KOPT-K1 (cell line): ENCODE measurements around the gene ELP2.
"Not testable (repeated sequence)": the region's sequence is repeated elsewhere in the genome, so short reads cannot be mapped to it uniquely, and the experiment has no call there.

ENCODE experiments used
- H3K27ac ChIP-seq: fragments of 200-600 bp; sonication (generic); 2 replicates; pipeline ENCODE4 v1.5.1; 2016; ENCODE audit warnings: antibody characterized with exemption, mild to moderate bottlenecking, low read depth, low read length; ENCODE audit not compliant: poor library complexity, severe bottlenecking
- H3K36me3 ChIP-seq: fragments of 200-600 bp; sonication (generic); 2 replicates; pipeline ENCODE4 v1.5.1; 2017; ENCODE audit warnings: antibody characterized with exemption, mild to moderate bottlenecking, low read length, moderate library complexity; ENCODE audit not compliant: insufficient read depth
- H3K9me3 ChIP-seq: fragments of 200-600 bp; sonication (generic); 2 replicates; pipeline ENCODE4 v1.5.1; 2017; ENCODE audit warnings: antibody characterized with exemption, low read length, mild to moderate bottlenecking; ENCODE audit not compliant: insufficient read depth, poor library complexity, severe bottlenecking

ELP2 gene

GRCh38 chr18:36129300-36130038 lies at the start of gene ELP2, which contains the start of gene SLC39A6:
TSS of gene ELP2 (plus strand) at chr18:36129899. CDS start at chr18:36129934, 35 bp downstream.
TSS of gene SLC39A6 (minus strand) at chr18:36129340. CDS start at chr18:36127007, 2,333 bp downstream.
- Histone ChIP-seq H3K27ac (peak within 1 kb of the TSS; percentile 97), H3K9me3 (no peaks in the 10 kb centered on the region), H3K36me3 (peaks cover 37% of the 10 kb centered on the region)

- not testable (repeated sequence) for H3K36me3 ChIP-seq, H3K27ac ChIP-seq
- peaks cover 32% of the 10 kb centered on the region for H3K9me3 ChIP-seq
These were observed 48.6 kb upstream of the ELP2 start for GRCh38 chr18:36081118-36081517.

GRCh38 chr18:36083729-36084128 lies 46.0 kb upstream of the ELP2 start:
- H3K27ac ChIP-seq, result no peak overlapping the region
- H3K36me3 ChIP-seq, result no peaks in the 10 kb centered on the region
- H3K9me3 ChIP-seq, result peaks cover 32% of the 10 kb centered on the region

GRCh38 chr18:36085195-36085594 lies 44.5 kb upstream of the ELP2 start:
- no peak overlapping the region for H3K27ac ChIP-seq
- no peaks in the 10 kb centered on the region for H3K36me3 ChIP-seq
- peaks cover 20% of the 10 kb centered on the region for H3K9me3 ChIP-seq

GRCh38 chr18:36086186-36086585 lies 43.5 kb upstream of the ELP2 start:
- Histone ChIP-seq H3K27ac (no peak overlapping the region), H3K36me3 (no peaks in the 10 kb centered on the region), H3K9me3 (peaks cover 10% of the 10 kb centered on the region)

DNA sequence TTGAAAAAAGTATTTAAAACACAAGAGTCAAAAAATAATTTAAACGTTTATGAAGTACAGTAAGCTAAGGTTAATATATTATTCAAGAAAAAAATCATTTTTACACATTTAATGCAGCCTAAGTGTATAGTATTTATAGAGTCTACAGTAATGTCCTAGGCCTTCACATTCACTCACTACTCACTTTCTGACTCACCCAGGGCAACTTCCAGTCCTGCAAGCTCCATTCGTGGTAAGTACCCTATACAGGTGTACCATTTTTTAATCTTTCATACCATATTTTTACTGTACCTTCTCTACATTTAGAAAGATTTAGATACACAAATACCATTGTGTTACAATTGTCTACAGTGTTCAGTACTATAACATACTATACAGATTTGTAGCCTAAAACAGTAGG lies 41.4 kb upstream of the ELP2 start:
- Histone ChIP-seq H3K27ac (no peak overlapping the region), H3K9me3 (no peaks in the 10 kb centered on the region), H3K36me3 (no peaks in the 10 kb centered on the region)

- Histone ChIP-seq H3K36me3 (no peaks in the 10 kb centered on the region), H3K9me3 (no peaks in the 10 kb centered on the region), H3K27ac (no peak overlapping the region)
These were observed 40.7 kb upstream of the ELP2 start for GRCh38 chr18:36089001-36089400.

GRCh38 chr18:36092116-36092515 lies 37.6 kb upstream of the ELP2 start:
- H3K9me3 ChIP-seq, H3K27ac ChIP-seq, H3K36me3 ChIP-seq: not testable (repeated sequence)

- no peaks in the 10 kb centered on the region for H3K9me3 ChIP-seq
- no peaks in the 10 kb centered on the region for H3K36me3 ChIP-seq
- H3K27ac ChIP-seq, result no peak overlapping the region
These were observed 35.3 kb upstream of the ELP2 start for GRCh38 chr18:36094431-36094830.

DNA sequence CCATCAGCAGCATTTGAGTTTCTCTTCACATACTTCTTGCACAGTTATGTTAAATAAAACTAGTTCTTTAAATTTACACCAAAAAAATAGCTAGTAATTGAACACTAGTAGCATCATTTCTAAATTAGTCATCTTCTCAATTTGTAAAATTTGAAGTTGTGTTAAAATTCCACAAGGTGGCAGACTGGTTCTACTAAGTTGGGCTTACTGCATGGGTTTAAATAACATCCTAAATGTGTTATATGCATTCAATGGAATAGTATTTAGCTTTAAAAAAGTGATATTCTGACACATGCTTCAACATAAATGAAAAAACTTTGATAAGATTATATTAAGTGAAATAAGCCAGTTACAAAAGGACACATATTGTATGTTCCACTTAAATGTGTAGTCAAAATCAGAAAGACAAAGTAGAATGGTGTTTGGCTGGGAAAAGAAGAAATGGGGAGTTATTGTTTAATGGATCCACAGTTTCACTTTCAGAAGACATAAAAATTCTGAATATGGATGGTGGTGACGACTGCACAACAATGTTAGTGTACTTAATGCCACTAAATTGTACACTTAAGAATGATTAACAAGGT lies 33.7 kb upstream of the ELP2 start:
- Histone ChIP-seq H3K9me3 (no peaks in the 10 kb centered on the region), H3K27ac (no peak overlapping the region), H3K36me3 (no peaks in the 10 kb centered on the region)

- H3K27ac ChIP-seq, result no peak overlapping the region
- no peaks in the 10 kb centered on the region for H3K36me3 ChIP-seq
- peaks cover 9% of the 10 kb centered on the region for H3K9me3 ChIP-seq
These were observed 32.7 kb upstream of the ELP2 start for GRCh38 chr18:36096955-36097354.

- Histone ChIP-seq H3K27ac (no peak overlapping the region), H3K36me3 (no peaks in the 10 kb centered on the region), H3K9me3 (peaks cover 16% of the 10 kb centered on the region)
These were observed 30.4 kb upstream of the ELP2 start for GRCh38 chr18:36099311-36099710.

GRCh38 chr18:36101943-36102342 lies 27.8 kb upstream of the ELP2 start:
- Histone ChIP-seq H3K27ac (no peak overlapping the region), H3K36me3 (no peaks in the 10 kb centered on the region)

GRCh38 chr18:36104749-36105148 lies 24.9 kb upstream of the ELP2 start:
- peaks cover 23% of the 10 kb centered on the region for H3K36me3 ChIP-seq
- no peak overlapping the region for H3K27ac ChIP-seq
- peaks cover 16% of the 10 kb centered on the region for H3K9me3 ChIP-seq

More at GRCh38 chr18:36101943-36102342, 27.8 kb upstream of the ELP2 start:
- H3K9me3 ChIP-seq, result peaks cover 16% of the 10 kb centered on the region

- Histone ChIP-seq H3K27ac (no peak overlapping the region), H3K36me3 (peaks cover 45% of the 10 kb centered on the region), H3K9me3 (peaks cover 2% of the 10 kb centered on the region)
These were observed 22.2 kb upstream of the ELP2 start for GRCh38 chr18:36107477-36107876.

DNA sequence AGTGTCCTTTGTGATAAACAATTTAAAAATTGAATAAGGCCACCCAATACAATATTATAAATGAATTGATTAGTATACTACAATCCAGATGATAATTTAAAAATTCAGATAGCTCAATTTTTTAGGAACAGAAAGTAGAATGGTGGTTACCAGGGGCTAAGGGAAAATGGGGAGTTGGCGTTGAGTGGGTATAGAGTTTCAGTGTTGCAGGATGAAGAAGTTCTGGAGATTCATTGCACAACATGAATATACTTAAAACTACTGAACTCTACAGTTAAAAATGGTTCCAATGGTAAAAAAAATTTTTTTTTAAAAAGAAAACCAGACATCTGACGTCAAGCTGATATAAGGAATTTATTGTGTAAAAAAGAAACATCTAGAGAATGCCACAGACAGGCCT lies 21.5 kb upstream of the ELP2 start:
- no peak overlapping the region for H3K27ac ChIP-seq
- H3K9me3 ChIP-seq, result no peaks in the 10 kb centered on the region
- H3K36me3 ChIP-seq, result peaks cover 52% of the 10 kb centered on the region
